ENCODE measurements around the gene TTLL11.
"Not testable (repeated sequence)": the region's sequence is repeated elsewhere in the genome, so short reads cannot be mapped to it uniquely, and the experiment has no call there.

TTLL11 gene

DNA sequence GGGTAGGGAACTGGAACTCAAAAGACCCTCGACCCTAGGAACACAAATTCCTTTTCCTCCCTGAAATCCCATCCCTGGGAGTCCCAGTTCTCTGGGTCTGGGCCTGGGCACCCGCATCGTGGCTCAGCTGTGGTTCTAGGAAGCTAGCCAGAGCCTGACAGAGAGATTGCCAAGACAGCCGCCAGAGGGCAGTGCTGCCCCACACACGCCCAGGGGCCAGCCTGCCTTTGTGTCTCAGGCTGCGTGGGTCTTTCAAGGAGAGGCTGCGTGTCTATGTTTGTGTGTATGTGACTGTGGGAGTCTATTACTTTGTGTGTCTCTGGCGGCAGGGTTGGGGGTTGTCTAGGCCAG, 32.0 kb upstream of the TTLL11 start:
- peak; percentile 85 for DNase-seq (ENCODE audit: low spot score)

DNA sequence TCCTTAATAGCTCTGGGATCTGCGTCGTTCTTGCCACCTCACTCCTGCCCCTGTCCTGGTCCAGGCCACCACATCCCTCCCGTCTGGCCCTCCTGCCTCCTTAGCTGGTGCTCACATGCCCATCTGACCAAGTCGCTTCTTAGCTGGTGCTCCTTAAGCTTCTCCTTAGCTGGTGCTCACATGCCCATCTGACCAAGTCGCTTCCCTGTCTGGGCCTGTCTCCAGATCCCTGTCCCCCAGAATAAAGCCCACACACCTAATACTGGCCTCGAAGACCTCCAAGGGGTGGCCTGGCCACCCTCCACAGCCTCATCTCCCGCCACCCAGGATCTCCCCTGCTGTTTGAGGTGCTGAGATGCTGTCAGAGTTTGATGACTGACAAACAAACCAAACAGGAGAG, 31.4 kb upstream of the TTLL11 start:
- DNase-seq (ENCODE audit: low spot score) = no peak

DNA sequence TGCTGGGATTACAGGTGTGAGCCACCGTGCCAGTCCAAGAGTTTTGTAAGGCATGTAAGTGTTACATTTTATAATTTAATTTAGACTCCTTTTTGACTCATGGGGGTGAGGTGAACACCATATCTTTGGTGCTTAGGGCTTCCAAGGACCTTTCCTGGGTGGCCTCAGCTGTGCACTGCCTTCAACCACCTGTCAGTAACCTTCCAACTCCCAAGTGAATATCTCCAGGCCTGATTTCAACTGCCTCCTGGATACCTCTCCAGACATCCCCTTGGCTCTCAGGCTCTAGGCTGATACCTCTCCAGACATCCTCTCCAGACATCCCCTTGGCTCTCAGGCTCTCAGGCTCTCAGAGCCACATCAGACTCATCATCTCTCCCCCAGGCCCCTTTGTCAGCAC, 30.9 kb upstream of the TTLL11 start:
- no peak for DNase-seq (ENCODE audit: low spot score)

DNA sequence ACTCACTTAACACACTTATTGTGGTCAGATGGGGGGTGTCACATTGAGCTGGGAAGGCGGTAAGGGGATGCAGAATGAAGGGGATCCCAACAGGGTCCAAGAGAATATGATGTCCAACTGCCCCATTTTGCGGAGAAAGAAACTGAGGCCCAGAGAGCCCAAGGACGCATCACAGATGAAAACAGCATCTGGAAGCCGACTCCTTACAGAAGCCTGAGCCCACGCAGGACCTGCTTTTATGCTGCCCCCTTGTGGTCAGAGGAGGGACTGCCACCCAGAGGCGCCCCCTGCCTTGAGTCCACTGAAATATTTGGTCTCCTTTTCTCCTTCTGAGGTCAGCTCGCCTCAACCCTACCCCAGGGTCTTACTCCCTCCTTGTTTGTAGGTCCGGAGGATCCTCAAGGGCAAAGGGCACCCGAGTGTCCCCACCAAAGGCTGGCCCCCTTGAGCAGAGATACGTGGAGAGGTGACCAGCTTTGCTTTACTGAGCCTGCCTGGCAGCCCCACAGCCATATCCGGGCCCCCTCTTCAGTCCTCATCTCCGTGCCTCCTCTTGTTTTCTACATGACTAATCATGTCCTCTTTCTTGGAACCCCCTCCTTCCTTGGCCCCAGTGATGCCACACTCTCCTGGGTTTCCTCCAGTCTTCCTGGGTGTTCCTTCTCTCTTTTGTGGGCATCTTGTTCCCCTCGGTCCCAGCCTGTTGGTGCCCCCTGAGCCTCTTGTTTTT, 30.0 kb upstream of the TTLL11 start:
- peak; percentile 78 for DNase-seq (ENCODE audit: low spot score)

DNA sequence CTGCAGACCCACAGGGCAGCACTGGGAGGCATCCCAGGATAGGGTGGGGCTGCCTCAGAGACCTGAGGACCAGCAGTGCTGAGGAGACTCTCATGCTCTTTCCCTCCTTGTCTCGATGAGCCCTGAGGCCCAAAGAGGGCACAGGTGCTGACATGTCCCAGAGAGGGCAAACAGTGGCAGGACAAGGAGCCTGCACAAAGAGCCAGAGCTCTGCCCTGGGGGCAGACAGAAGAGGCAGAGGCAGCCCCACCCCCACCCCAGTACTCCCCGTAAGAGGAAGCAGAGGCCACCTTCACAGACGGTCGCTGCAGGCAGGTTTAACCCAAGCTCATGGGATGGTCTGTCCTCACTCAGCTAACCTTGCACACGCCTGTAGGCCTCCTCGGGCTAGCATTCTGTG, 29.4 kb upstream of the TTLL11 start:
- DNase-seq (ENCODE audit: low spot score) = no peak

DNA sequence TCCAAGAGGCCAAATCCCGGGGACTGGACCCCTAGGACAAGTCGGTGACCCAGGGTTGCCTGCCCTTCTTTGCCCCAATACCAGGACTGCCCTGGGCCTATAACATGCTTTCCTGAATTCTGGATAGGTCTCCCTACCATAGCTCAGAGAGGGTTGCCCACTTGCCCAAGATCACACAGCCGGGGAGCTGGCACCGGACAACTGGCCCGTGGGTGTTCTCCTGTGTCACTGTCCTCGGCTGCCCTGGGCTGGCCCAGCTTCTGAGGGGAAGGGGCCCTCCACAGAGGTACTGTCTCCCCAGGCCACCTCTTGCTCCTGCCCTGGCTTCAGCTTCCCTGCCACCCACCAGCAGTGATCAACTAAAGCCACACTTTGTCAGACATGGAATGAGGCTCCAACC, 28.8 kb upstream of the TTLL11 start:
- DNase-seq (ENCODE audit: low spot score) = no peak

DNA sequence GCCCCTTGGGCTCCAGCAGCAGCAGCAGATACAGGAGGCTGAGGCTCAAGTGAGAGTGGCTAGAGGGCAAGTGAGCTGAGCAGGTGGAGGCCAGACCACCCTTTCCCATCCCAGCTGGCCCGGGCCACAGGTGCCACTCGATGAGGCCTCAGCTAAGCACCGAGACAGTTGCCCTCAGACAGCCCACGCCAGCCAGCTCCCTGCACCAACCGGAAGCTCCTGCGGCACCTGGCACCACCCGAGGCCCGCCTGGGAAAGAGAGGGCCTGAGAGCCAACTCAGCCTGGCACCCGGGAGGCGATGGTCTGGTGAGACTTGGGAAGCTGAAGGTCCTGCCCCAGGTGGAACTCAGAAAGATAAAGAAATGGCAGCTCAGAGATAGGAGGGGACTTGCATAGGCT, 28.3 kb upstream of the TTLL11 start:
- no peak for DNase-seq (ENCODE audit: low spot score)

DNA sequence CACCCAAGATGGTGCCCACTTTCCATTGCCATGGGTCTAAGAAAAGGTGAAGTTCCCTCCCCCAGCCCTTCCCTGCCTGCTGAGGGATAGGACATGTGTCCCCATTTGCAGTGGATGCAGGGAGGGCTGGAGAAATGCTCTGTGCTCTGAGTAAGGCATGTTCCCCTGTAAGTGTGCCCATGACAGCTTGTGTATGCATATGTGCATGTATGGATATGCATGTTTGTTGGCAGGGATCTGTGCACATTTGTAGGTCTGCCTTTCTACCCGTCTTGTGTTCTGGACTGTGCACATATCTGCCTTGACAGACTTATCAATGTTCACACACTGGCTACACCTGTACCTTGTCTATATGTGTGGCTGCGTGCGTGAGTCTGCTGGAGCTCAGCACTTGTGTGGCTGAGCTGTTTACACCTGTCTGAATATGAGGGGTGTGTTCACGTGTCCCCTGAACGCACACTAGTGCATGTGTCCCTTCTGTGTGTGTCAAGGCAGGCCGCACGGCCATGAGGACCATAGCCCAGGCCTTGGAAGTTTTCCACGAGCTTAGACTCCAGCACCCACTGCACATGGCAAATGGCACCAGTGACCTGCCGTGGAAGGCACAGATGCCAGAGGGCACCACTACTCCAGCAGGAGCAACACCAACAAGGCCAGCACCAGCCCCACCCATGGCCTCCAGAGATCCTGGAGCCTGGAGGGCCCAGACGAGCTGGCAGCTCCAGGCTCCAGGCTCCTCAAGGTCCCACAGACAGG, 27.4 kb upstream of the TTLL11 start:
- no peak for DNase-seq (ENCODE audit: low spot score)

DNA sequence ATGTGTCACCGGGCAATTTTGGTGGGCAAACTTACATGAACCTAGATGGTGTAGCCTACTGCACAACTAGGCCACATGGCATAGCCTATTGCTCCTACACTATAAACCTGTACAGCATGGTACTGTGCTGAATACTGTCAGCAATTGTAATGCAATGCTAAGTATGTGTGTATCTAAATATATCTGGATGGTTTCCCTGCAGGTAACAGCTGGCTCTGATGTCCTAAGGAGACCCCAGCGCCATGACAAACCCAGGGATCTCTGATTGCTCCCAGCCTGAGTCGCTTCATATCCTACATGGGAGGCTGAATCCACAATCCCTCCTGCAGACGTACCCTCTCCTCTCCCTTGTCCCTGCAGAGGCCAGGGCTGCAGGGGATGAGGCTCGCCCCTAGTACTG, 26.6 kb upstream of the TTLL11 start:
- DNase-seq (ENCODE audit: low spot score) = no peak

DNA sequence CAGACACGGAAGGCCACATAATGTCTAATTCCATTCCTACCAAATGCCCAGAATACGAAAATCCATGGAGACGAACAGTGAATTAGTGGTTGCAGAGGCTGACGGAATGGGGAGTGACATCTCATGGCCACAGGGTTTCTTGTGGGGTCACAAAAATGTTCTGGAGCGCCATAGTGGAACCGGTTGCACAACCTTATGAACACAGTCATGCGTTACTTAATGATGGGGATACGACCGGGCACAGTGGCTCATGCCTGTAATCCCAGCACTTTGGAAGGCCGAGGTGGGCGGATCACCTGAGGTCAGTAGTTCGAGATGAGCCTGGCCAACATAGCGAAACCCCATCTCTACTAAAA, 26.0 kb upstream of the TTLL11 start:
- no peak for DNase-seq (ENCODE audit: low spot score)

DNA sequence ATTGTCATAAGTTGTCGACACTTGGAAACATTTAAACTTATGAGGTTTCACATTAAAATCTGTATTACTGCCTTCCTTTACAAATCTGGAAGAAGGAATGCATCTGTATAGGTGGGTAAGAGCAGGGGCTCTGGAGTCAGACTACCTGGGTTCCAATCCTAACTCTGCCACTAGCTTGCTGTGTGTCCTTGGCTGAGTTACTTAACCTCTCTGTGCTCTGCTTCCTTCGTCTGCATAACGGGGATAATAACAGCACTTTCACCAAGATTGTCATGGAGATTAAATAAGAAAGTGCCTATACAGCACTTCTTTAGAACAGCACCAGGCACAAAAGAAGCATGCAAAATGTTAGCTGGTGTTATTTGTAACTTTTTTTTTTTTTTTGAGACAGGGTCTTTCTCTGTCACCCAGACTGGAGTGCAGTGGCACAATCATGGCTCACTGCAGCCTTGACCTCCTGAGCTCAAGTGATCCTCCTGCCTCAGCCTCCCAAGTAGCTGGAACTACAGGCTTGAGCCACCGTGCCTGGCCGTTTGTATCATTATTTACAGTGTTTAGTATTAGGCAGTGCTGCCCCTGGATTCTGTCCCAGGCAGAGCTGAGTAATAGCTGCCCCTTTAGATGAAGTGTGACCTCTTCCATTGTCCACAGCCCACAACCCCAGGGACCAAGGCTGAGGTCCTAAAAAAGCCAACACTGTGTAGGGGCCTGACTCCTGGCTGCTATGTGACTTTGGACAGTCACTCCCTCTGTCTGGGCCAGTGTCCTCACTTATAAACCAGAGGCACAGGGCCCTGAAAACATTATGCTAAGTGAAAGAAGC, 25.4 kb upstream of the TTLL11 start:
- DNase-seq (ENCODE audit: low spot score) = no peak

DNA sequence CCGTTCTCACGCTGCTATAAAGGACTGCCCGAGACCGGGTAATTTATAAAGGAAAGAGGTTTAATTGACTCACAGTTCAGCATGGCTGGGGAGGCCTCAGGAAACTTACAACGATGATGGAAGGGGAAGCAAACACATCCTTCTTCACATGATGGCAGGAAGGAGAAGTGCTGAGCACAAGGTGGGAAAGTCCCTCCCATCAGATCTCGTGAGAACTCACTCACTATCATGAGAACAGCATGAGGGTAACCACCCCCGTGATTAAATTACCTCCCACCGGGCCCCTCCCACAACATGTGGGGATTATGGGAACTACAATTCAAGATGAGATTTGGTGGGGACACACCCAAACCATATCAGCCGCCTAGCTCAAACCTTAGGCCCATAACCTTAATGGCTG, 24.1 kb upstream of the TTLL11 start:
- DNase-seq (ENCODE audit: low spot score) = not testable (repeated sequence)

DNA sequence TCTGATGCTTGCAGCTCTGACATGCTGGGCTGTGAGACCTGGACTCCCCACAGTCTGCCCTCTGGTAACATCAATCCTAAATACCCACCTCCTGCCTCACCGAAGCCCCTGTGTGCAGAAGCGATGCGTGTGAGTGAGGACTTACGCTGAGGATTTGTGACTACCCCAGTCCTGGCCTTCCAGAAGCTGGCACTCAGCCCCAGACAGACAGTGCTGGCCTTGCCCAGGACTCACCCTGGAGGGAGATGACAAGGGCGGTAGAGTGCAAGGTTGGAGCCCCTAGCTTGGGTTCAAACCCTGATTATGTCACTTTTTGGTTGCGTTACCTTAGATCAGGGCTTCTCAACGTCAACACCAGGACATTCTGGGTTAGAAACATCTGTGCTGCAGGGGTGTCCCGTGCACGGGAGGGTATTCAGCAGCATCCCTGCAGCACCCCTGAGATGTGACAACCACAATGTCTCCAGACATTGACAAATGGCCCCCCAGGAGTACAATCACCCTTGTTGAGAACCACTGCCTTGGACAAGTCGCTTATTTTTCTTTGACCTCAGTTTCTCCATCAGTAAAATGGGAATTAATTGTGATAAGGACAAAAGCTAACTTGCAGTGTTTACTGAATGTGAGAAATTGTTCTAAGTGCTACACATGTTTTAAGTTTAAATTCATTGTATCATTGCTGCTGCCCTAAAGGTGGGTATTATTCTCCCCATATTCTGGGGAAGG, 23.5 kb upstream of the TTLL11 start:
- DNase-seq (ENCODE audit: low spot score) = no peak

DNA sequence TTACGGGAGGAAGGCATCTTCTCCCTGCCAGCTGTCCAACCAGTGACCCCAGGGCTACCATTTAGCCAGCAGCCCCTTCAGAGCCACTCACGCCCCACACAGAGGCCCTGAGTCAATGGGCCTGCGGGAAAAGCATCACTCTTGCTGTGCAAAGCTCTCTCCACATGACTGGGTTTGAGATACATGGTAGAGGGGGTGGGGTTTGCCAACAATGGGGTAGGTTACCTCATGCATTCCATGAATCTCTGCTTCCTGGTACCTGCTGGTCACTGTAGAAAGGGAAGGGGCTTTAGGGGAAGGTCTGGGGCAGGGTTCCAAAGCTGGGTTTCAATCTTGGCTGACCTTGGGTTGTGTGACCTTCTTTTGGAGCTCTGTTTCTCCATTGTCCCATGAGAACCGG, 22.9 kb upstream of the TTLL11 start:
- DNase-seq (ENCODE audit: low spot score) = no peak

DNA sequence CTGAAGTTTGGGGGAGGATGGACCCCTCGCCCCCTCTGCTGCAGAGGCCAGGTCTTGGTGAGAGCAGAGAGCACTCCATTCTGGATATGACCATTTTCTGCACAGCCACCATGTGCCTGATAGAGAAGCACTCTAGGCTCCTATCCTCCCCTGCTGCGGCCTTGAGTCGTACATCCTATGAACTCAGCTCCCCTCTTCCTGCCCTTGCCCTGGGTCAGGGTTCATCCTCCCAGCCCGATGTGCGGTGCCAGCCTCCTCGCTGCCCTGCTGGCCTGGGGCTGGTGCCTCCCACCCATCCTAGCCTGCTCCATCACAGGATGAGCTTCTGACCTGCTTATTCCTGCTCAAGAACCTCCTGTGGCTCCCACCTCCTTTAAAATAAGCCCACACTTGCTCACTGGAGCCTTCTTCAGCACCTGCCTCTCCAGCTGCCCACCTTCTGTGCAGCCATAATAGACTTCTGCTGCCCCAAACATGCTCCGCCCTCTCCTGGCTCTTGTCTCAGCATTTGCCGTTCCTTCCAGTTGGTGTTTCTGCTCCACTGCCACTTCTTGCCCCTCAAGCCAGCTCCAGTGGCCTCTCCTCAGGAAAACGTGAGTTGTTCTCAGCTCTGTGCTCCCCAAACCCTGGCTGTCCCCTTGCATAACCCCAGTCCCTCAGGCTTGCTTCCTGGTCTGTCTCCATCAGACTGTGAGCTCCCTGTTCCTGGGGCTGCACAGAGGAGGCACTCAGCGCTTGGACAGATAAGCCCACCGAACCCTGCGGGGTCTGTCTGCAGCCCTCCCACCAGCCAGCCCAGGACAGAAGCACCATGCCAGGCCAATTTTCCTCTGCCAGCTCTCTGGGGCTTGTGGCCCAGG, 22.3 kb upstream of the TTLL11 start:
- no peak for DNase-seq (ENCODE audit: low spot score)

DNA sequence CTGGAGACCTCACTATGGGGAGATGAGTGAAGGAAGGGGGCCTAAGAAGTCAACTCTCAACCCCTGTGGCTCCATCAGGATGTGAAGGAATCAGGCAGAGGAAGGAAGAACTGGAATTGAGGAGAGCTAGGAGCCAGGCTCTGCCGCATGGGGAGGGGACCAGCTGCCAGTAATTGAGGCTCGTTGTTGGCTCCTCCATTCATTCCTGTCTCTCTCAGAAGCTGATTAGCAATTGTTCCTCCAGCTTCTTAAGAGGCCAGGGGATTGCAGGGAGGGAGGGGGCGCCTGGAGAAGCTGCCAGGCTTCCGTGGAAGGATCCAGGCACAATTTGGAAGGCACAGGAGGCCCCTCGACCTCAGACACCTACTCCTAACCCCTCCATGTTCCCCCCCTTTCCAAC, 20.5 kb upstream of the TTLL11 start:
- DNase-seq (ENCODE audit: low spot score) = no peak

DNA sequence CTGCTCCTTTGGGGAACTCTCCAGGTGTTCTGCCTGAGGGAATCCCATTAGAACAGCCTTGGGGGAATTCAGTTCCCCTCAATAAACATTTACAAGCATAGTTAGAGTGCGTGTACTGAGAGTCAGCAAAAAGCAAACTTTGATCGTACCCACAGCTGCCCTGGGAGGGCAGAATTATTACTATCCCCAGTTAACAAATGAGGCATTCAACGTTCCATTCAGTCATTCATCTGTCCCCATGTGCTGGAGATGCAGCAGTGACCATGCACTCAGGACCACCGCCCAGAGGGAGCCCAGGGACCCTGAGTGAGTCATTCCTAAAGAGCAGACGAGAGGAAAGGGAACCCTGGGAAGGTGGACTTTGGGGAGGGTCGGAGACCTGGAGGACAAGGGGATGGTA, 19.1 kb upstream of the TTLL11 start:
- no peak for DNase-seq (ENCODE audit: low spot score)

DNA sequence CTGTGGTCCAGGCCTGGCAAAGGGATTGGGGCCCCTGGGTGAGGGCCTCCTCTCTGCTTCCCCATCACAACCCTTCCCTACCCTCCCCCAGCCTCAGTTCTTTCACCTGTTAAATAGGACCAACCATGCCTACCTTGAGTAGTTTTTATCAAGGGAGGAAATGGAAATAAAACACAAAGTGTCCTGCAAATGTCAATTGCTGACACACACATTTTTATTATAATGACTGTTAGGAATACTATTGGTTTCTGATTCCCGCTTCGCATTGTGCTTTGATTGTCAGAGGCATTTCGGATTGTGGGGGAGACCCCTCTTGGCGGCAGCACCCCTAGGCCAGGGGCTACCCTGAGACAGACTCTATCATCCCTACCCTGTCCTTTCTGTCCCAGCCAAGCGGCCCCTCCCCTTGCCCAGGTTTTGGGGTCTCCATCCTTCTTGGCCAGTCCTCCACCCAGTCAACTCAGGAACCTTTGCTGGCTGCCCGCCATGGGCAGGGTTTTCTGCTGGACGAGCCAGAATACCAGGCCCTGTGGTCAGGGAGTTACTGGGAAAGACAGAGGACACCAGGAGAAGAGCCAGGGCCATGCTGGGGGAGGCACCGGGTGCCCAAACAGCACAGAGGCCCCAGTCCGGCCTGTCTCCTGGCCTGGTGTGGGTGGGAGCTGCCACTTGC, 18.4 kb upstream of the TTLL11 start:
- DNase-seq (ENCODE audit: low spot score) = no peak

DNA sequence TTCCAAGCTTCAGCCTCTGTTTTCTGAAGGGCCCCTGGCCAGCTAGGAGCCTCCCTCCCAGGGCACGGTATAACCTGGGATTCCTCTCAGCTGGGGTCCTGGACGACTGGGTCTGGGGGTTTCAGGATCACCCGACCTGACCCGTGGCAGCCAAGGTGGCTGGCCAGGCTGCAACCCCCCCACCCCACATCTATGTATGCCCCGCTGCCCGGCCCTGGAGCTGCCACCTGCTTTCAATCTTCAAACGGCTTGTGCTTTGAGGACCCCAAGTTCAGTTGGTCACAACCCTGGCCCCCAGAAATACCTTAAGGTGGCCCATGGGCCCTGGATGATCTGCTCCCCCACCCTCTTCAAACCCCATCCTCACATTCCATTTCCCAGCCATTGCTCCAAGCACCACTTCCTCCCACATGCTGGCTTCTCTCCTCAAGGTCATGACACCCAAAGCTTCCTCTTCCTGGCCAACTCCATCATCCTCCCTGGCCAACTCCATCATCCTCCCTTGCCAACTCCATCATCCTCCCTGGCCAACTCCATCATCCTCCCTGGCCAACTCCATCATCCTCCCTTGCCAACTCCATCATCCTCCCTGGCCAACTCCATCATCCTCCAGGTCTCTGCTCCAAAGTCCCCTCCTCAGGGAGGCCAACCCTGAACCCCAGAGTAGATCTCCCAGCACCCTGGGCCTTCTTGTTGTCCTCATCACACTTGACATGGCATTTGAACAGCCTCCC, 17.2 kb upstream of the TTLL11 start:
- DNase-seq (ENCODE audit: low spot score) = no peak

Measured in germinal center (tissue), 1 donor.